DND-41 (cell line): ENCODE measurements around the gene FHDC1.

Experiments used
- ATAC-seq: fragments of 200-7000 bp; cut with Tn5 transposase; 3 replicates; pipeline ENCODE4 v1.9.1; 2021; ENCODE audit warnings: low read depth; ENCODE audit not compliant: insufficient read depth
- DNase-seq: peaks from one replicate; pipeline ENCODE4 v3.0.0-alpha.2; 2020
- H2AFZ ChIP-seq: 2 replicates; pipeline ENCODE4 v1.6.0; 2012; ENCODE audit warnings: low read depth, low read length
- H3K27ac ChIP-seq: 2 replicates; pipeline ENCODE4 v1.5.1; 2012; ENCODE audit warnings: low read length, inconsistent platforms
- H3K27me3 ChIP-seq: fragments of 200-600 bp; sonication (generic); 2 replicates; pipeline ENCODE4 v1.6.0; 2012; ENCODE audit warnings: low read length, mild to moderate bottlenecking, inconsistent platforms; ENCODE audit not compliant: insufficient read depth, poor library complexity
- H3K36me3 ChIP-seq: 2 replicates; pipeline ENCODE4 v1.5.1; 2012; ENCODE audit warnings: low read length, inconsistent platforms; ENCODE audit not compliant: insufficient read depth
- H3K4me1 ChIP-seq: 2 replicates; pipeline ENCODE4 v1.5.1; 2012; ENCODE audit warnings: mild to moderate bottlenecking, low read length; ENCODE audit not compliant: insufficient read depth
- H3K4me2 ChIP-seq: 2 replicates; pipeline ENCODE4 v1.6.0; 2012; ENCODE audit warnings: mild to moderate bottlenecking, moderate library complexity, low read length, inconsistent platforms; ENCODE audit not compliant: insufficient read depth
- H3K4me3 ChIP-seq, 2 experiments: fragments of 200-600 bp in 1 of 2; shearing (Covaris generic) in 1 of 2; 2 replicates each; pipeline ENCODE4 v1.5.1; 2012 to 2016; ENCODE audit warnings: inconsistent platforms in 2 of 2, low read length in 2 of 2, mild to moderate bottlenecking in 2 of 2, low read depth in 1 of 2, moderate library complexity in 1 of 2
- H3K79me2 ChIP-seq: 2 replicates; pipeline ENCODE4 v1.6.0; 2012; ENCODE audit warnings: low read length, inconsistent platforms; ENCODE audit not compliant: insufficient read depth
- H3K9ac ChIP-seq: 2 replicates; pipeline ENCODE4 v1.6.0; 2012; ENCODE audit warnings: low read depth, mild to moderate bottlenecking, inconsistent platforms, low read length, moderate library complexity
- H3K9me3 ChIP-seq: 2 replicates; pipeline ENCODE4 v1.5.1; 2012; ENCODE audit warnings: low read length, moderate library complexity, mild to moderate bottlenecking, inconsistent platforms; ENCODE audit not compliant: insufficient read depth, severe bottlenecking
- H4K20me1 ChIP-seq: 2 replicates; pipeline ENCODE4 v1.6.0; 2012; ENCODE audit warnings: low read length; ENCODE audit not compliant: insufficient read depth
- CTCF ChIP-seq: IDR thresholded peaks from 2 replicates; pipeline ENCODE4 v1.5.1; 2012; ENCODE audit warnings: borderline replicate concordance, low read length, moderate library complexity, mild to moderate bottlenecking; ENCODE audit not compliant: poor library complexity, severe bottlenecking; ENCODE audit errors: extremely low read depth
- EZH2 ChIP-seq: IDR thresholded peaks from 3 replicates; pipeline ENCODE4 v1.6.1; 2012; ENCODE audit warnings: borderline replicate concordance, low read depth, mild to moderate bottlenecking, moderate library complexity, low read length, inconsistent platforms; ENCODE audit not compliant: severe bottlenecking

FHDC1 gene

DNA sequence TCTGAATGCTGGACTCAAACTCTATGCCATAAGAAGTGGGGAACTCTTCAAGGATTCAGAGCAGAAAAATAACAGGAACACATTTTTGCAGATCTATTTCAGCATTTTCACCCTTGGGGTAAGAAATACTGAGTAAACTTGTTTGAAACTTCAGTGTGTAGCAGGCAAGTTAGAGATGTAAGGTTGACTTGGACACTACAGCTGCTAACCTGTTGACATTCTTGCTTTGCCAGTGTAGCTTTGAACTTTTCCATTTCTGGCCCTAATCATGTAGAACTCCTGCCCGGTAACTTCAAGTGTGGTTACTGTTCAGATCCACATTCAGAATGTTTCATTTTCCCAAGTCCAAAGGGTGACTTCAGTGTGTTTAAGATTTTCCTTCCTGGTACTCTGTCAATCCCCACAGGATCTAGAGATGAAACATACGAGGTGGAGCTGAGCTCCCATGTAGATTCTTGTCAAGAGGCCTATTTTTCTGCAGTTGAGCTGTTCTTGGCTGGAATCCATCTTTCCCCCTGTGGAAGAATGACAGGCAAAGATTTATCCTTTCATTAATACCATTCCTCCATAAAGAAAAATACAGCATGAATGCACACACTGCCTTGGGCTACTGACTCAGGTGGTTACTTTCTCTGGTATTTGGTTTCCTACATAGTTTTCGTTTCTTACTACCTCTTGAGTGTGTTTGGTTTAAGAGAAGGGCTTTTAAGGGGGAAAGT, 34.1 kb downstream of the FHDC1 start:
- H2AFZ ChIP-seq: no peak overlapping the region

DNA sequence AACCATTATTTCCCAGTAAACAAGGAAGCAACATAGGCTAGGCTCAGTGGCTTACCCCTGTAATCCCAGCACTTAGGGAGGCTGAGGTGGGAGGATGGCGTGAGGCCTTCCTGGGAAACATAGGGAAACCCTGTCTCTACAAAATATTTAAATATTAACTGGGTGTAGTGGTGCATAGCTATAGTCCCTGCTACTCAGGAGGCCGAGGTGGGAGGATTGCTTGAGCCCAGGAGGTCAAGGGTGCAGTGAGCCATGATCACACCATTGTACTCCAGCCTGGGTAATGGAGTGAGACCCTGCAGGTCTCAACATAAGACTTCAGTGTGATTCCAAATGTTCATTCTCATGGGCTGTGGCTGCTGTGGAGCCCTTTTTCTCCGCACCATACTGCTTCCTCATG, 34.9 kb downstream of the FHDC1 start:
- ATAC-seq (no peak), DNase-seq (no peak)
- Histone ChIP-seq H3K27me3 (no peaks in the 10 kb centered on the region), H3K4me1 (no peaks in the 10 kb centered on the region), H2AFZ (no peak overlapping the region), H3K27ac (no peak overlapping the region), H3K4me2 (no peak overlapping the region), H3K9me3 (no peaks in the 10 kb centered on the region), H3K9ac (no peak overlapping the region), H4K20me1 (no peaks in the 10 kb centered on the region), H3K4me3 (no peak overlapping the region), H3K79me2 (no peaks in the 10 kb centered on the region), H3K36me3 (no peaks in the 10 kb centered on the region)
- no peak for TF ChIP-seq CTCF
- TF ChIP-seq EZH2: no peak

More for the DNA sequence above, 34.1 kb downstream of the FHDC1 start:
- no peak for DNase-seq
- Histone ChIP-seq H3K4me3 (no peak overlapping the region), H3K27ac (no peak overlapping the region), H3K4me1 (no peaks in the 10 kb centered on the region), H3K27me3 (no peaks in the 10 kb centered on the region), H3K36me3 (no peaks in the 10 kb centered on the region), H3K9me3 (no peaks in the 10 kb centered on the region), H4K20me1 (no peaks in the 10 kb centered on the region), H3K4me2 (no peak overlapping the region), H3K9ac (no peak overlapping the region), H3K79me2 (no peaks in the 10 kb centered on the region)
- no peak for TF ChIP-seq EZH2
- no peak for TF ChIP-seq CTCF
- ATAC-seq: no peak

DNA sequence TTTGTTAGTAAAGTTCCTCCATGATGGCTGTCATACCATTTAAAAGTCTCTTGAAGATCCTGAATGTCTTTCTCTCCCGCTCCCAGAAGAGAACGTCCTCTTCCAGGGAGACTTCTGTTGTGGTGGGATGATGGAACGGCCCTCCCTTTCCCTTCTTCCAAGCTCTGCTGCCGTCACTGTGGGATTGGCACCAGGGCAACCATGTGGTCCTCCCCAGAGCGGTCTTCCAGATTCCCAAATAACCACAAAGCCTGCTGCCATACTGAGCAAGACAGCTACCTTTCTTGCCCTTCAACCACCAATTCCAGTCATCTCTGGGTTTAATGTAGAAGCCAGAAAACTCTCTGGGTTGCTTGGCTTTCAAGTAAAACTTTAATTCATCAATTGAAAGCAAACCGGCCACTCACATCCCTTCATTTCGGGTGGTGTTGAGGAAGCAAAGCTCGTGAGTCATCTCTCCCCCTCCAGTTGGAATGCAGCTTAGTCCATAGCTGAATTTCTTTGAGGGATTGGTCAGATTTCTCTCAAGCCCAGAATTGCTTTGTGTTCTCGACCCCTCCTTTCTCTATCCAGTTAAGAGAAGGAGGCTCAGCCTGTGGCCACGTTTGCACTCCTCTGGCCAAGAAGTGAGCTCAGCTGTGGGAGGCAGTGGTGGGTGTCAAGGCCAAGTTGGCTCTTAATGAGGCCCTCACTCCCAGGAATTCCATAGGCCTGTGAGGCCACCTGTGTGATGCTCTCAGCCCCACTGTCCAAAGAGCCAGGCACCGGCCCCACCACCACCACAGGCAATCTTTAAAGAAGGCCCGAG, 36.9 kb downstream of the FHDC1 start:
- Histone ChIP-seq H3K79me2 (no peaks in the 10 kb centered on the region), H4K20me1 (no peaks in the 10 kb centered on the region), H3K4me1 (no peaks in the 10 kb centered on the region), H3K9me3 (no peaks in the 10 kb centered on the region), H3K4me3 (no peak overlapping the region), H3K36me3 (no peaks in the 10 kb centered on the region), H2AFZ (no peak overlapping the region), H3K9ac (no peak overlapping the region), H3K27me3 (no peaks in the 10 kb centered on the region), H3K4me2 (no peak overlapping the region), H3K27ac (no peak overlapping the region)
- DNase-seq (no peak), ATAC-seq (no peak)
- TF ChIP-seq CTCF (no peak), EZH2 (no peak)
